NCI-H460 (cell line): ENCODE data around the gene RRAGD. TPM values are rescaled to one million over a fixed set of nuclear protein-coding genes. Genes with fewer than 3 reads are reported as not detected.
"Not testable (repeated sequence)": the region's sequence is repeated elsewhere in the genome, so short reads cannot be mapped to it uniquely, and the experiment has no call there.

Source experiments
- DNase-seq: peaks from one replicate; pipeline ENCODE4 v3.0.0-alpha.2; 2016; ENCODE audit warnings: low read depth; ENCODE audit errors: extremely low read depth
- total RNA-seq: library from RNA; depleted of rRNA; stranded (reverse); fragments of >200 nt; shearing (Covaris generic); gene quantifications from 2 replicates; pipeline ENCODE4 v1.2.3, GENCODE V29; 2014

Gene RRAGD
- total RNA-seq, 1 experiment from 2014 or later = 4.0 TPM

GRCh38 chr6:89411145-89412070 lies 665 bp downstream of the RRAGD start:
- no peak for DNase-seq

GRCh38 chr6:89410788-89411144 lies 1.3 kb downstream of the RRAGD start:
- no peak for DNase-seq

DNA sequence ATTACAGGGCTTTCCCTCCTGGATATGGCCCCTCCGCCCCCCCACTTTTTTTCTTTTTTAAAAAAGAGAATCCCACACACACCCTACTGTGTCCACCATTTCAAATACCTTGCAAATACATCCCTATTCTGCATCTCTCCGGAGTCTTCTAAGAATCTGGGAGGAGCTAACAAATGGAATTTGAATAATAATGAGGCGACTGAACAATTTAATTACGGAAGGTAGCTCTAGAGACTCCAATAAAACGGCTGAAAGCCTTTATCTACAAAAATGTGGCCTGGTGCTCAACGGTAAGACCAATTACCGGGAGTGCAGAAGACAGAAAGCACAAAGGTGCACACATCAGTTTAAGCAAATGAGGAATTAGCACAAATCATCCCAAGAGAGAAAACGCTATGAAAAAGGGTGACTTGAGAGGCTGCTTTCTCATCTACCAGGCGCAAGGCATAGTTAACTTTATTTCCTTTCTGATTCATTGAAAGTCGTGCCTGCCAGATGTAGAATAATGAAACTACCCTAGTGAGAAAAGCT lies 1.8 kb downstream of the RRAGD start:
- no peak for DNase-seq

- no peak for DNase-seq
Observed at GRCh38 chr6:89409461-89410035, 2.5 kb downstream of the RRAGD start.

DNA sequence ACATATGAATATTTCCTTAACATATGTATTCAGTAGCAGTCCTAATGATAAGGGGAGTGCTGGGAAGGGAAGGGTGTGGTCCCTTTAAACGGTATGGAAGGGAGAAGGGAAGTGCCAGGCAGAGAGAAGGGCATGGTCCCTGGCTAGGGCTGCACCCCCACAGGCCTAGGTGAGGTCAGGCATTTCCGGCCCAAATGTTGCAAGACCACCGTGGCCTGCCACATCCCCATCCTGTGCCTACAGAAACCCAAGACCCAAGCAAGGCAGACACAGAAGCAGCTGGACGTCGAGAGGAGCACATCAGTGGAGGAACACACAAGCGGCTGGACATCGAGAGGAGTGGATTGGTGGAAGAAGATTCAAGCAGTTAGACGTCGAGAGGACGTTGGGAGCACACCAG lies 5.9 kb downstream of the RRAGD start:
- DNase-seq = no peak

GRCh38 chr6:89404512-89404911 lies 7.6 kb downstream of the RRAGD start:
- no peak for DNase-seq

DNA sequence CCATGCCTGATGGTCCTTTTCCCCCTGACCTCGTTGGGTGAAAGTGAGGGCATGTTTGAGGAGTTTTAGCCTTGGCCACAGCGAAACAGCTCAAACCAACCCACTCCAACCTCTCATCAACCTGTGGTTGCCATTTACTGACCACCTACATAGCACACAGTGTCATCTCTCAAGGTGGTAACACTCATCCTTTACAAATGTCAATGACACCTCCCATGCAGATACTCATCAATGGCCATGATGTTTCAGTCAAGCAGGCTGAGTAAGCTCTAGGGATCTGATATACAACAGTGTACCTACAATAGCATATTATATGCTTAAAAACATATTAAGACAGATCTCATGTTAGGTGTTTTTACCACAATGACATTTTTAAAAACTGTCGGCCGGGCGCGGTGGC lies 9.3 kb downstream of the RRAGD start:
- DNase-seq = no peak

- no peak for DNase-seq
Observed at GRCh38 chr6:89400912-89401399, 11.1 kb downstream of the RRAGD start.

GRCh38 chr6:89400050-89400449 lies 12.0 kb downstream of the RRAGD start:
- DNase-seq = no peak

- DNase-seq = no peak
Observed at GRCh38 chr6:89398762-89399525, 13.1 kb downstream of the RRAGD start.

- not testable (repeated sequence) for DNase-seq
Observed at GRCh38 chr6:89397884-89398283, 14.2 kb downstream of the RRAGD start.

DNA sequence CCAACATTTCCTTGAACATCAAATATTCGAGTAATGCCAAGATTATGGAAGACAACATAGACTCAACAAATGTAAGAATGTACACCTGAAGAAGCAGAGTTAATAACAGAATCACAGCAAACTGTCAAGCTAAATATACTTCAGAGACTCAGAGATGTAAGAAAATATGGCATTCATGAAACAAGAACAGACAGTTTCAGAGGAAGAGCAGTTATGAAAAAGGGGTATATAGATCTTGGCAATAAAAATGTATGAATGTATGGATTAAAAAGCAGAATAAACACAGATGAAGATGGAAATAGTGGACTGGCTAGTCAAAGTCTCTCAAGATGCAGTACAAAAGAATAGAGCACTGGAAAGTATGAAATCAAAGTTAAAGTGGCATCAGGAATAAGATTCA lies 18.4 kb downstream of the RRAGD start:
- DNase-seq = no peak

DNA sequence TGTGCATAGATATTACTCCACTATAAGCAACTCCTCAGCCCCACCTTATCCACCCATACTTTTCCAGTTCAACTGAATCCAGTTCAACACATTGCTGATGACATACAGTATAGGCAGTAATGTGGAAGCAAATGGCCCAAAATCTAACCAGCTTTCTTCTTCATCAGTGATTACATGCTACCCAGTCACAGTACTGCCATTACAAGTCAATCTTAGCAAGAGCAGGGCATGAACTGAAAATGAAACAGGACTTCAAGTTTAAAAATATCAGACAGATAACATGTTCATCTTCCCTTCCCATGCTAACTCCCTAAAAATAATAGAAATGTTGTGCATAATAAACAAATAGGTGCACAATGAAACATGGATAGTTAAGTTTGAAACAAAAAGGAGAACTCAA lies 19.2 kb downstream of the RRAGD start:
- no peak for DNase-seq

- DNase-seq = no peak
Observed at GRCh38 chr6:89388846-89389245, 23.2 kb downstream of the RRAGD start.

DNA sequence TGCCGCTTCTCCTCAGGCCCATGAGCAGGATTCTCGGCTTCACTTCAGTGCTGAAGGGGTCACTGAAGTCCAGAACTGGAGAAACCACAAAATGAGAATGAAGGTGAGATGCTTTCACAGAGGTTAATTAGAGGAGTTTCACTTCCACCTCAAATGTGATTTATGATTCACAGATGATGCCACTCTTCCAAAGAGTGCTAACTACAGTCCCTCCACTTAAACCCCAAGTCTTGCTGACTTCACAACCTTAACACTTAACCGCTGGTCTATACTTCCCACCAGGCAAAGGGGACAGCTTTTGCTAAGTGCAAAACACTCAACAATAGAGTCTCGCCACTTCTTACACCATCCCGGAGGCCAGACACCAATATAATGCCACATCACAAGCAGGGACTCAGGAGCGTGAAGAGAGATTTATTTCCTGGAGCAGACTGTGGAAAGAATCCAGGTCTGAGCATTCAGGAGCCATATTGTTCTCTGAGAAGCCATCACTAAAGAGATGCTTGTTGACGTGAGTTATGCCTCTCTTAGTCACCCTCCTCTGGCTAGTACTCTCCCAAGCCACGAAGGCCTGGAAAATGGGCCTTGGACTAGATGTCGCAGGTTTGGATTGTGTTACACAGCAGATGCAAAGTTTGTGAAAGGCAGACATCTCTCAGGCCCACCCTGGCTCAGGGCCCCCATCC lies 24.4 kb downstream of the RRAGD start:
- no peak for DNase-seq

GRCh38 chr6:89386917-89387491 lies 25.1 kb downstream of the RRAGD start:
- no peak for DNase-seq

DNA sequence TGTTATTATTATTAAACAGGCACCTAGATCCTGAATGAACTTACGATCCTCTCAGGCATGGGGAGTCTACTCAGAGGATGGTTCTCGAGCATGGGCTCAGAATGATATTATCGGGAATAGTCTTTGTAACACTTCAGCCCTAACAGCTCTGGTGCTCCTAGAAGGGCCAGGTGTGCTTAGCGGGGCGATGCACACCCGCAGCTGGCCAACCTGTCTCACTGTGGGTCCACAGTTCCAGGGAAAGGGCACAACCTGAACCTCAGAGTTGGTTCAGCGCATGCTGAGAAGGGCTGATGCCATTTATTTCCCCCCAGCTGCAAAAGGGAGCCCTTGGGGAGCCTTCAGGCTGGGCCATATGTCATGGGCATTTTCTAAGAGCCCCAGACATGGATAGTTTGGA lies 26.2 kb downstream of the RRAGD start:
- no peak for DNase-seq

DNA sequence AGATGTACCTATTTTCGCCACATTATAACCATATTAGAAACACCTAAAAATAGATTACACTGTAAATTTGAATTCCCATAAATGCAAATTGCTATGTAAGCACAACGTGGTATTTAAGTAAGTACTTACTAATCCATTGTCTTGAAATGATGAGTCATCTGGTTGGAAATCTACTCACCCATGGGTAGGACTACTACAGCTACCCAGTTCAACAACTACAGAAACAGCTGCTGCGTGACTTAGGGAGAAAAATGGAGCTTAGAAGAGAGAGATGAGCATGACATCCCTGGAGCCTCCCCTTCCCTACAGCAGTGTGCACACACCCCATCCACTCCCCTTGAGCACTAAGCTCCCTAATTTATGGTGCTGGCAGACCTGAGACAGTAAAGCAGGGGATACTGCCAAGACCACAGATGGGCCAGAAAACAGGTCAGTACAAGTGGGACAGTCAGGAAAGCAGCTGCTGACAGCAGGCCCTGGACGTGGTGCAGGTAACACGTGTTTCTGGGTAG lies 26.9 kb downstream of the RRAGD start:
- DNase-seq = no peak

DNA sequence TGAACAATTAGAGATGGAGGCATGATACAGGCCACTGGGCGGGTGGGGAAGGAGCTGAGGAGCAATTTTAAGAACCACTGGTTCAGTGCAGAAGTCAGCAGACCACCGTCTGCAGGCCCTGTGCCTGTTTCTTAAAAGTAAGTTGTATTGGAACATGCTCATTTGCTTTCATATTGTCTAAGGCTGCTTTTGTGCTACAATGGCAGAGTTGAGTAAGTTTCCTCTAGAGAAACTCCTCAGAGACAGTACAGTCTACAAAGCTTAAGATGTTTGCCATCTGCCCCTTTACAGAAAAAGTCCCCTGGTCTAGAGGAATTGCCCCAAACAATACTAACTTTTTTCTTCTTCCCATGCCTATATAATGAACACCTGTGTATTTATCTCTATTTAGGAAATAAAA lies 31.0 kb downstream of the RRAGD start:
- DNase-seq = no peak

- no peak for DNase-seq
Observed at GRCh38 chr6:89379281-89379680, 32.8 kb downstream of the RRAGD start.
